GM23338 (cell line): ENCODE measurements around the gene PPP6R2. TPM values are rescaled to one million over a fixed set of nuclear protein-coding genes. Genes with fewer than 3 reads are reported as not detected.

ENCODE experiments used
- ATAC-seq: fragments of 200-7000 bp; cut with Tn5 transposase; 3 replicates; pipeline ENCODE4 v1.9.1; 2020
- DNase-seq: peaks from one replicate; pipeline ENCODE4 v3.0.0-alpha.2; 2015; ENCODE audit warnings: low spot score
- H2AFZ ChIP-seq: fragments of 200-600 bp; sonication (generic); 2 replicates; pipeline ENCODE4 v1.8.0; 2016; ENCODE audit warnings: antibody characterized with exemption, mild to moderate bottlenecking, moderate library complexity
- H3F3A ChIP-seq: fragments of 200-600 bp; sonication (generic); replicated peaks from 2 replicates; pipeline ENCODE4 v1.8.0; 2017; ENCODE audit warnings: antibody characterized with exemption, mixed run types, low read depth
- H3K27ac ChIP-seq: fragments of 200-600 bp; sonication (generic); 2 replicates; pipeline ENCODE4 v1.6.1; 2016; ENCODE audit warnings: low read depth
- H3K27me3 ChIP-seq: fragments of 200-600 bp; sonication (generic); 2 replicates; pipeline ENCODE4 v1.8.0; 2016; ENCODE audit warnings: mild to moderate bottlenecking, mixed run types, moderate library complexity; ENCODE audit not compliant: insufficient read depth
- H3K36me3 ChIP-seq: fragments of 200-600 bp; sonication (generic); 2 replicates; pipeline ENCODE4 v1.8.0; 2016; ENCODE audit warnings: mild to moderate bottlenecking; ENCODE audit not compliant: insufficient read depth
- H3K4me1 ChIP-seq: fragments of 200-600 bp; sonication (generic); 2 replicates; pipeline ENCODE4 v1.8.0; 2016; ENCODE audit warnings: mild to moderate bottlenecking, moderate library complexity; ENCODE audit not compliant: insufficient read depth
- H3K4me2 ChIP-seq: fragments of 200-600 bp; sonication (generic); 2 replicates; pipeline ENCODE4 v1.7.1; 2017; ENCODE audit warnings: mixed run types
- H3K4me3 ChIP-seq: fragments of 200-600 bp; sonication (generic); 2 replicates; pipeline ENCODE4 v1.6.1; 2016; ENCODE audit warnings: mixed run types
- H3K79me2 ChIP-seq: fragments of 200-600 bp; sonication (generic); replicated peaks from 2 replicates; pipeline ENCODE4 v1.8.0; 2017; ENCODE audit warnings: mild to moderate bottlenecking; ENCODE audit not compliant: insufficient read depth
- H3K9me2 ChIP-seq: fragments of 200-600 bp; sonication (generic); 2 replicates; pipeline ENCODE4 v1.8.0; 2017; ENCODE audit not compliant: insufficient read depth
- H4K20me1 ChIP-seq: fragments of 200-600 bp; sonication (generic); replicated peaks from 2 replicates; pipeline ENCODE4 v1.8.0; 2017; ENCODE audit warnings: mild to moderate bottlenecking; ENCODE audit not compliant: insufficient read depth
- H3K27ac Mint-ChIP-seq: 2 replicates; pipeline ENCODE4 v1.8.0; 2020; ENCODE audit warnings: inconsistent platforms, mild to moderate bottlenecking, moderate library complexity, mixed read lengths
- H3K27me3 Mint-ChIP-seq: 3 replicates; pipeline ENCODE4 v1.8.0; 2022; ENCODE audit warnings: low read depth, mild to moderate bottlenecking, moderate library complexity, mixed read lengths, inconsistent platforms; ENCODE audit not compliant: insufficient read depth, poor library complexity
- H3K36me3 Mint-ChIP-seq: 3 replicates; pipeline ENCODE4 v1.8.0; 2021; ENCODE audit warnings: low read depth, mild to moderate bottlenecking, inconsistent platforms, moderate library complexity, mixed read lengths
- H3K4me1 Mint-ChIP-seq: 3 replicates; pipeline ENCODE4 v1.8.0; 2020; ENCODE audit warnings: mild to moderate bottlenecking, inconsistent platforms, mixed read lengths
- H3K4me3 Mint-ChIP-seq: 3 replicates; pipeline ENCODE4 v1.8.0; 2021; ENCODE audit warnings: moderate library complexity, mild to moderate bottlenecking, inconsistent platforms, mixed read lengths
- H3K9me3 Mint-ChIP-seq: 3 replicates; pipeline ENCODE4 v1.8.0; 2020; ENCODE audit warnings: moderate library complexity, mild to moderate bottlenecking, inconsistent platforms, mixed read lengths
- CREB1 ChIP-seq: fragments of 250-450 bp; sonication (Bioruptor Pico); IDR thresholded peaks from 2 replicates; pipeline ENCODE4 v1.5.0; 2020; ENCODE audit warnings: low read depth, mild to moderate bottlenecking, moderate library complexity
- EZH2 ChIP-seq: fragments of 200-600 bp; sonication (generic); IDR thresholded peaks from one replicate; pipeline ENCODE4 v1.8.0; 2017; ENCODE audit warnings: antibody characterized with exemption, mild to moderate bottlenecking, low read depth; ENCODE audit not compliant: unreplicated experiment
- JUNB ChIP-seq: IDR thresholded peaks from one replicate; pipeline ENCODE4 v1.6.1; 2016; ENCODE audit warnings: antibody characterized with exemption; ENCODE audit not compliant: unreplicated experiment
- NANOG ChIP-seq: IDR thresholded peaks from 2 replicates; pipeline ENCODE4 v1.6.1; 2016; ENCODE audit warnings: antibody characterized with exemption, borderline replicate concordance
- POLR2AphosphoS5 ChIP-seq: IDR thresholded peaks from 2 replicates; pipeline ENCODE4 v1.6.1; 2016; ENCODE audit warnings: antibody characterized with exemption, low read depth
- STAT1 ChIP-seq: IDR thresholded peaks from one replicate; pipeline ENCODE4 v1.6.1; 2016; ENCODE audit warnings: antibody characterized with exemption; ENCODE audit not compliant: unreplicated experiment
- ZNF114 ChIP-seq: fragments of 250-450 bp; sonication (Bioruptor Pico); IDR thresholded peaks from 2 replicates; pipeline ENCODE4 v1.5.0; 2020; ENCODE audit warnings: mild to moderate bottlenecking, moderate library complexity
- ZNF331 ChIP-seq: fragments of 250-450 bp; sonication (Bioruptor Pico); IDR thresholded peaks from 2 replicates; pipeline ENCODE4 v1.5.0; 2020; ENCODE audit warnings: low read depth, mild to moderate bottlenecking, moderate library complexity
- polyA plus RNA-seq: library from polyadenylated mRNA; unstranded; fragments of >200 nt; fragmentation: Nextera tagmentation; extraction: Ambion mirVana; gene quantifications from 2 replicates; pipeline ENCODE4 v1.2.1, GENCODE V29; 2016
- total RNA-seq: library from RNA; depleted of rRNA; stranded (reverse); fragments of >200 nt; shearing (Covaris generic); gene quantifications from 2 replicates; pipeline ENCODE4 v1.2.3, GENCODE V29; 2014
- TF ChIP-seq, protein P1 (sequence below): IDR thresholded peaks from 2 replicates; pipeline ENCODE4 v1.6.1; 2016; ENCODE audit warnings: antibody characterized with exemption
- TF ChIP-seq, protein P2 (sequence below), 2 experiments: fragments of 200-600 bp in 1 of 2; sonication (generic) in 1 of 2; conservative IDR thresholded peaks; 2 replicates each; pipeline versions ENCODE4 v1.5.1 to v1.6.1; 2016 to 2017; ENCODE audit warnings: antibody characterized with exemption in 2 of 2, low read depth in 2 of 2, mild to moderate bottlenecking in 2 of 2, moderate library complexity in 1 of 2
- TF ChIP-seq, protein P3 (sequence below): IDR thresholded peaks from one replicate; pipeline ENCODE4 v1.6.1; 2018; ENCODE audit warnings: antibody characterized with exemption; ENCODE audit not compliant: unreplicated experiment

PPP6R2 gene
- total and polyA plus RNA-seq, 2 experiments from 2014 or later: 11.9 to 45.8 TPM

DNA sequence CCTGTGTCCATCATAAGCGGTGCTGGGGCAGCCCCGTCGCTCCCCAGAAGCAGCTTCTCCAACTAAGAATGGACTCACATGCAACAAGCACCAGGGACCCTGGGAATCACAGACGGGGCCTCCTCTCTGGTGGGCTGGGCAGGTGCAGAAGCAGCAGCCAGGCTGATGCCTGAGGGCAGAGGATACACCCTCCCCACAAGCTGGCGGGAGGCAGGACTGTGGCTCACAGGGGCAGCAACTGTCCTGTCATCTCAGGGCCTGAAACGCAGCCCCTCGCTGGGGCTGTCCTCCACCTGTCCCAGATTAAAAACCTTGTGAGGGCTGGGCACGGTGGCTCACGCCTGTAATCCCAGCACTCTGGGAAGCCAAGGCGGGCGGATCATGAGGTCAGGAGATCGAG is 134.8 kb downstream of the PPP6R2 start:
- H3K4me3 Mint-ChIP-seq: no peak overlapping the region
- TF ChIP-seq ZNF331 (CRISPR knock-in tag) (no peak), POLR2AphosphoS5 (no peak), ZNF114 (CRISPR knock-in tag) (no peak), STAT1 (no peak), NANOG (no peak), JUNB (no peak), EZH2 (no peak), CREB1 (CRISPR knock-in tag) (no peak)
- TF ChIP-seq, protein P1, sequence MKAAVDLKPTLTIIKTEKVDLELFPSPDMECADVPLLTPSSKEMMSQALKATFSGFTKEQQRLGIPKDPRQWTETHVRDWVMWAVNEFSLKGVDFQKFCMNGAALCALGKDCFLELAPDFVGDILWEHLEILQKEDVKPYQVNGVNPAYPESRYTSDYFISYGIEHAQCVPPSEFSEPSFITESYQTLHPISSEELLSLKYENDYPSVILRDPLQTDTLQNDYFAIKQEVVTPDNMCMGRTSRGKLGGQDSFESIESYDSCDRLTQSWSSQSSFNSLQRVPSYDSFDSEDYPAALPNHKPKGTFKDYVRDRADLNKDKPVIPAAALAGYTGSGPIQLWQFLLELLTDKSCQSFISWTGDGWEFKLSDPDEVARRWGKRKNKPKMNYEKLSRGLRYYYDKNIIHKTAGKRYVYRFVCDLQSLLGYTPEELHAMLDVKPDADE: no peak
- TF ChIP-seq, protein P2, sequence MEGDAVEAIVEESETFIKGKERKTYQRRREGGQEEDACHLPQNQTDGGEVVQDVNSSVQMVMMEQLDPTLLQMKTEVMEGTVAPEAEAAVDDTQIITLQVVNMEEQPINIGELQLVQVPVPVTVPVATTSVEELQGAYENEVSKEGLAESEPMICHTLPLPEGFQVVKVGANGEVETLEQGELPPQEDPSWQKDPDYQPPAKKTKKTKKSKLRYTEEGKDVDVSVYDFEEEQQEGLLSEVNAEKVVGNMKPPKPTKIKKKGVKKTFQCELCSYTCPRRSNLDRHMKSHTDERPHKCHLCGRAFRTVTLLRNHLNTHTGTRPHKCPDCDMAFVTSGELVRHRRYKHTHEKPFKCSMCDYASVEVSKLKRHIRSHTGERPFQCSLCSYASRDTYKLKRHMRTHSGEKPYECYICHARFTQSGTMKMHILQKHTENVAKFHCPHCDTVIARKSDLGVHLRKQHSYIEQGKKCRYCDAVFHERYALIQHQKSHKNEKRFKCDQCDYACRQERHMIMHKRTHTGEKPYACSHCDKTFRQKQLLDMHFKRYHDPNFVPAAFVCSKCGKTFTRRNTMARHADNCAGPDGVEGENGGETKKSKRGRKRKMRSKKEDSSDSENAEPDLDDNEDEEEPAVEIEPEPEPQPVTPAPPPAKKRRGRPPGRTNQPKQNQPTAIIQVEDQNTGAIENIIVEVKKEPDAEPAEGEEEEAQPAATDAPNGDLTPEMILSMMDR (conservative IDR thresholded peaks at IDR 0.05; ENCODE audit: low read depth in 2 of 2): no peak
- TF ChIP-seq, protein P3, sequence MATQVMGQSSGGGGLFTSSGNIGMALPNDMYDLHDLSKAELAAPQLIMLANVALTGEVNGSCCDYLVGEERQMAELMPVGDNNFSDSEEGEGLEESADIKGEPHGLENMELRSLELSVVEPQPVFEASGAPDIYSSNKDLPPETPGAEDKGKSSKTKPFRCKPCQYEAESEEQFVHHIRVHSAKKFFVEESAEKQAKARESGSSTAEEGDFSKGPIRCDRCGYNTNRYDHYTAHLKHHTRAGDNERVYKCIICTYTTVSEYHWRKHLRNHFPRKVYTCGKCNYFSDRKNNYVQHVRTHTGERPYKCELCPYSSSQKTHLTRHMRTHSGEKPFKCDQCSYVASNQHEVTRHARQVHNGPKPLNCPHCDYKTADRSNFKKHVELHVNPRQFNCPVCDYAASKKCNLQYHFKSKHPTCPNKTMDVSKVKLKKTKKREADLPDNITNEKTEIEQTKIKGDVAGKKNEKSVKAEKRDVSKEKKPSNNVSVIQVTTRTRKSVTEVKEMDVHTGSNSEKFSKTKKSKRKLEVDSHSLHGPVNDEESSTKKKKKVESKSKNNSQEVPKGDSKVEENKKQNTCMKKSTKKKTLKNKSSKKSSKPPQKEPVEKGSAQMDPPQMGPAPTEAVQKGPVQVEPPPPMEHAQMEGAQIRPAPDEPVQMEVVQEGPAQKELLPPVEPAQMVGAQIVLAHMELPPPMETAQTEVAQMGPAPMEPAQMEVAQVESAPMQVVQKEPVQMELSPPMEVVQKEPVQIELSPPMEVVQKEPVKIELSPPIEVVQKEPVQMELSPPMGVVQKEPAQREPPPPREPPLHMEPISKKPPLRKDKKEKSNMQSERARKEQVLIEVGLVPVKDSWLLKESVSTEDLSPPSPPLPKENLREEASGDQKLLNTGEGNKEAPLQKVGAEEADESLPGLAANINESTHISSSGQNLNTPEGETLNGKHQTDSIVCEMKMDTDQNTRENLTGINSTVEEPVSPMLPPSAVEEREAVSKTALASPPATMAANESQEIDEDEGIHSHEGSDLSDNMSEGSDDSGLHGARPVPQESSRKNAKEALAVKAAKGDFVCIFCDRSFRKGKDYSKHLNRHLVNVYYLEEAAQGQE: no peak
- no peaks in the 10 kb centered on the region; the same call in 2 of the 3 replicates for H3K9me3 Mint-ChIP-seq
- no peak overlapping the region for H2AFZ ChIP-seq
- ATAC-seq (no peak), DNase-seq (no peak)
- peaks cover 23% of the 10 kb centered on the region for H3K27me3 ChIP-seq
- no peaks in the 10 kb centered on the region for H3F3A ChIP-seq
- H3K27ac Mint-ChIP-seq: no peak overlapping the region
- H3K36me3 Mint-ChIP-seq: 0 out of 3 replicates have a peak, but pooled peaks cover under 1% of the 10 kb centered on the region
- H3K27me3 Mint-ChIP-seq: peaks cover 44% of the 10 kb centered on the region
- H3K36me3 ChIP-seq: no peaks in the 10 kb centered on the region
- H3K9me2 ChIP-seq: no peaks in the 10 kb centered on the region
- peaks cover 13% of the 10 kb centered on the region for H4K20me1 ChIP-seq
- no peak overlapping the region for H3K27ac ChIP-seq
- no peak overlapping the region for H3K4me2 ChIP-seq
- peaks cover 25% of the 10 kb centered on the region for H3K4me1 Mint-ChIP-seq
- H3K79me2 ChIP-seq: peaks cover 13% of the 10 kb centered on the region
- peaks cover 11% of the 10 kb centered on the region for H3K4me1 ChIP-seq
- H3K4me3 ChIP-seq: no peak overlapping the region
